PC-9 (cell line): ENCODE results near the gene CST2. TPM values are rescaled to one million over a fixed set of nuclear protein-coding genes. Genes with fewer than 3 reads are reported as not detected.

Experiments used
- BruUV-seq: library from RNA; stranded (reverse); fragments of 400-500 nt; replicated peaks from 2 replicates; lab custom pipeline; 2021; lab: Mats Ljungman, UMichigan
- CTCF ChIA-PET: fragments of 300-600 bp; sonication (Branson Sonifier 250); formaldehyde crosslinking; loops from one replicate; lab custom pipeline; 2022; ENCODE audit warnings: antibody characterized with exemption; lab: Charles Lee
- POLR2A ChIA-PET: fragments of 300-600 bp; sonication (Branson Sonifier 250); formaldehyde crosslinking; loops from one replicate; lab custom pipeline; 2022; ENCODE audit warnings: antibody characterized with exemption; ENCODE audit not compliant: unreplicated experiment; lab: Charles Lee
- DNase-seq, 2 experiments: peaks; one replicate each; pipeline versions ENCODE4 v3.0.0 to v3.0.0-alpha.2; 2015 to 2022; ENCODE audit warnings: mixed read lengths in 1 of 2
- H2AFZ ChIP-seq: fragments of 200-600 bp; sonication (generic); 2 replicates; pipeline ENCODE4 v1.8.1; 2017; ENCODE audit warnings: antibody characterized with exemption
- H3F3A ChIP-seq: fragments of 200-600 bp; sonication (generic); 2 replicates; pipeline ENCODE4 v1.8.1; 2017; ENCODE audit warnings: antibody characterized with exemption, mild to moderate bottlenecking, low read depth; ENCODE audit not compliant: insufficient read depth
- H3K27ac ChIP-seq: fragments of 200-600 bp; sonication (generic); 2 replicates; pipeline ENCODE4 v1.6.1; 2016; ENCODE audit warnings: mixed run types
- H3K27me3 ChIP-seq: fragments of 200-600 bp; sonication (generic); 2 replicates; pipeline ENCODE4 v1.6.1; 2016; ENCODE audit warnings: low read depth, mixed run types; ENCODE audit not compliant: insufficient read depth
- H3K36me3 ChIP-seq: fragments of 200-600 bp; sonication (generic); 2 replicates; pipeline ENCODE4 v1.6.1; 2016; ENCODE audit warnings: low read depth, mixed run types
- H3K4me1 ChIP-seq: fragments of 200-600 bp; sonication (generic); replicated peaks from 2 replicates; pipeline ENCODE4 v1.6.1; 2016; ENCODE audit warnings: mixed run types; ENCODE audit not compliant: insufficient read depth
- H3K4me2 ChIP-seq: fragments of 200-600 bp; sonication (generic); 2 replicates; pipeline ENCODE4 v1.6.1; 2017; ENCODE audit warnings: mixed run types
- H3K4me3 ChIP-seq: fragments of 200-600 bp; sonication (generic); 2 replicates; pipeline ENCODE4 v1.6.1; 2016; ENCODE audit warnings: mixed run types
- H3K79me2 ChIP-seq: fragments of 200-600 bp; sonication (generic); 2 replicates; pipeline ENCODE4 v1.6.1; 2017; ENCODE audit warnings: low read depth, mixed run types
- H3K9me2 ChIP-seq: fragments of 200-600 bp; sonication (generic); 2 replicates; pipeline ENCODE4 v1.8.1; 2017; ENCODE audit warnings: mild to moderate bottlenecking; ENCODE audit not compliant: insufficient read depth
- H3K9me3 ChIP-seq: fragments of 200-600 bp; sonication (generic); 2 replicates; pipeline ENCODE4 v1.8.1; 2016; ENCODE audit warnings: low read depth; ENCODE audit not compliant: insufficient read depth
- H4K20me1 ChIP-seq: fragments of 200-600 bp; sonication (generic); 2 replicates; pipeline ENCODE4 v1.8.1; 2017; ENCODE audit not compliant: insufficient read depth
- CTCF ChIP-seq: fragments of 200-600 bp; sonication (generic); conservative IDR thresholded peaks from 2 replicates; pipeline ENCODE4 v1.6.1; 2017; ENCODE audit warnings: mixed run types, antibody characterized with exemption, mild to moderate bottlenecking, moderate library complexity
- EZH2 ChIP-seq: fragments of 200-600 bp; sonication (generic); IDR thresholded peaks from 2 replicates; pipeline ENCODE4 v1.8.0; 2017; ENCODE audit warnings: antibody characterized with exemption, low read depth
- intact Hi-C: fragments of 100-400 bp; cut with micrococcal nuclease; formaldehyde crosslinking; loops from one replicate; pipeline ENCODE4 v1.10.0; 2022; ENCODE audit not compliant: unreplicated experiment
- total RNA-seq: library from RNA; stranded (reverse); gene quantifications from 2 replicates; pipeline ENCODE4 v1.2.3, GENCODE V29; 2021

CST2 gene
- total RNA-seq, 1 experiment from 2014 or later: not detected

DNA sequence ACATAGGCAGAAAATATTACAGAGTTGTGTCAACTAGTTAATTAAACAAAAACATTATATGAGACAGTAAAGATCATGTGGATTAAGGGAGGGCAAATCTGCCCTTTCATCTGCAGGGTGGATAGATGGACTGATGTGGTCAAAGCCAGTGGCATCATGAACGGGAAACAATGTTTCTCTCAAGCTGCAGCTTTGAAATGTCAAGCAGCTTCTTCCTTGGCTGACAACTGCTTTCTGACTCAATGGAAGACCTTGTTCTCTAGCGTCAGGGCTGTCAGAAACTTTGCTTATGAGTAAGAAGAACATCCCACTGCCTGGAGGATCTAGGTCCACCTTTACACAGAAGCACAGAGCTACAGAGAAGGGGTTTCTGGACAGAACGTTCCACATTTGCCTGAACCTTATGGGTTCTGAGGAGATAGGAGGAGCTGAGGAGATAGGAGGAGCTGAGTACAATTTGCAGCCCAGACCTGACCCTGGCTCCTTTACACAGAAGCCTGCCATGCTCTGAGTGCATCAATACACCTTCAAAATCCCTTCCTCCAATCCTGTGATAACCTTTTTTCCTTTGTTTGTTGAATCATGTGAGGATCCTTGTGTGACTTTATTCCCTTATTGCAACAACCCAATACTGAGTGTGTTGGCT is 47.0 kb upstream of the CST2 start:
- TF ChIP-seq CTCF (no peak), EZH2 (no peak)
- no TSS peak for BruUV-seq
- Histone ChIP-seq H3K4me1 (peaks cover 16% of the 10 kb centered on the region), H2AFZ (no peak overlapping the region), H3K4me3 (no peak overlapping the region), H3K36me3 (no peaks in the 10 kb centered on the region), H3F3A (peaks cover 7% of the 10 kb centered on the region; the same call in 1 of the 2 replicates), H4K20me1 (no peaks in the 10 kb centered on the region), H3K9me2 (no peaks in the 10 kb centered on the region), H3K79me2 (no peaks in the 10 kb centered on the region), H3K27me3 (no peaks in the 10 kb centered on the region), H3K9me3 (no peaks in the 10 kb centered on the region), H3K27ac (no peak overlapping the region), H3K4me2 (no peak overlapping the region)
- DNase-seq: no peak
- CTCF ChIA-PET: no interaction called here
- POLR2A ChIA-PET: interaction anchor here (0.6 kb wide), 1 partner anchor 333 kb away, joined by 3 read pairs; no protein-coding TSS in a partner anchor
- intact Hi-C loops: no loop called here

DNA sequence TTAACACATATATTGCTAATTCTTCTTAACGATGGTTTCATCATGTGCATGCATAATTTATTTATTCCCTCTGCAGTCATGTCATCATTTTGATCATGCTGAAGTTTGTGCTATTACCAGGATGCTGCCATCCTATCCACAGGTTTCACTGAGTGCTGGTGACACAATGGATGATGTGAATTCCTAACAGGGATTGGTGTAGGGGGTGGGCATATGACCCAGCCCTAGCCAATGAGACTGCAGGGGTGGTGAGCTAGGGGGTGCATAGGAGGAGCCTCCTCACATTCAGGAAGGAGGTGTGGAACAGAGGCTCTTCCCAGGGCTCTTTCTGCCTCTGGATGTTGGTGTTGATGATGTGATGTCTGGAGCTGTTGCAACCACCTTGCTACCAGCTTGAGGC is 45.5 kb upstream of the CST2 start:
- H3K4me1 ChIP-seq: peaks cover 3% of the 10 kb centered on the region; the same call in 1 of the 2 replicates
- BruUV-seq: no TSS peak
- no peak for DNase-seq
- no peaks in the 10 kb centered on the region for H3K79me2 ChIP-seq
- no peaks in the 10 kb centered on the region for H4K20me1 ChIP-seq
- H3K36me3 ChIP-seq: no peaks in the 10 kb centered on the region
- CTCF ChIA-PET: no interaction called here
- no peaks in the 10 kb centered on the region for H3K9me3 ChIP-seq
- TF ChIP-seq EZH2: no peak
- no peak for TF ChIP-seq CTCF
- no peak overlapping the region for H2AFZ ChIP-seq
- H3F3A ChIP-seq: no peaks in the 10 kb centered on the region
- no peak overlapping the region for H3K4me2 ChIP-seq
- H3K27ac ChIP-seq: no peak overlapping the region
- intact Hi-C loops: no loop called here
- POLR2A ChIA-PET: no interaction called here
- H3K4me3 ChIP-seq: no peak overlapping the region
- H3K9me2 ChIP-seq: no peaks in the 10 kb centered on the region
- H3K27me3 ChIP-seq: no peaks in the 10 kb centered on the region

DNA sequence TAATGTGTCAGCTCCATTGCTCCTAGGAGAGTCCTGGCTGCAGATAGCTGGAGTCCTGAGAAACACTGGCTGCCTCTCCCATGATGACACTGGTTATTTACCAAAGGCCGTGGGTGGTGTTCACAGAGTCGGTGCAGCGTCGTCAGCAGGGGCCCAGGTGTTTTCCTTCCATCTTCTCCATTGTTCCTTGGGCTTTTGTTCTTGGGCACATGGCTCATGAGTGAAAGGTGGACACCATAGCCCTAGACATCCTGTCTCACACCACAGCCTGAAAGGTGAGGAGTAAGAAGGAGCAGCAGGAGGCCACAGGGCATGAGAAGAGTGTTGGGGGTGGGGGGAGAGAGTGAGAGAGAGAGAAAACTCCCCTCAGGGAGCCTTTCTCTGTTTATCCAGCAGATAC is 43.9 kb upstream of the CST2 start:
- Histone ChIP-seq H3K9me3 (no peaks in the 10 kb centered on the region), H2AFZ (no peak overlapping the region), H3K4me2 (no peak overlapping the region), H4K20me1 (no peaks in the 10 kb centered on the region), H3K4me3 (no peak overlapping the region), H3F3A (no peaks in the 10 kb centered on the region), H3K4me1 (no peaks in the 10 kb centered on the region), H3K79me2 (no peaks in the 10 kb centered on the region), H3K27ac (no peak overlapping the region), H3K9me2 (no peaks in the 10 kb centered on the region), H3K36me3 (no peaks in the 10 kb centered on the region), H3K27me3 (no peaks in the 10 kb centered on the region)
- CTCF ChIA-PET: no interaction called here
- no peak for DNase-seq
- intact Hi-C loops: no loop called here
- POLR2A ChIA-PET: no interaction called here
- no TSS peak for BruUV-seq
- no peak for TF ChIP-seq EZH2

GRCh38 chr20:23869520-23869919 is 43.0 kb upstream of the CST2 start:
- Histone ChIP-seq H3K36me3 (no peaks in the 10 kb centered on the region), H3K4me1 (no peaks in the 10 kb centered on the region), H3K4me3 (no peak overlapping the region), H3K9me2 (no peaks in the 10 kb centered on the region), H4K20me1 (no peaks in the 10 kb centered on the region), H3K9me3 (no peaks in the 10 kb centered on the region), H2AFZ (no peak overlapping the region), H3K27me3 (no peaks in the 10 kb centered on the region), H3K79me2 (no peaks in the 10 kb centered on the region), H3K27ac (no peak overlapping the region), H3K4me2 (no peak overlapping the region), H3F3A (no peaks in the 10 kb centered on the region)
- DNase-seq: no peak
- POLR2A ChIA-PET: no interaction called here
- no TSS peak for BruUV-seq
- TF ChIP-seq EZH2: no peak
- no peak for TF ChIP-seq CTCF
- CTCF ChIA-PET: no interaction called here
- intact Hi-C loops: no loop called here
